NCI-H748 (cell line): ENCODE data around the gene CLIC3.

Experiments used
- DNase-seq: peaks from one replicate; lab custom pipeline; 2025; ENCODE audit not compliant: unreplicated experiment; lab: John Stamatoyannopoulos, UW

Gene CLIC3

DNA sequence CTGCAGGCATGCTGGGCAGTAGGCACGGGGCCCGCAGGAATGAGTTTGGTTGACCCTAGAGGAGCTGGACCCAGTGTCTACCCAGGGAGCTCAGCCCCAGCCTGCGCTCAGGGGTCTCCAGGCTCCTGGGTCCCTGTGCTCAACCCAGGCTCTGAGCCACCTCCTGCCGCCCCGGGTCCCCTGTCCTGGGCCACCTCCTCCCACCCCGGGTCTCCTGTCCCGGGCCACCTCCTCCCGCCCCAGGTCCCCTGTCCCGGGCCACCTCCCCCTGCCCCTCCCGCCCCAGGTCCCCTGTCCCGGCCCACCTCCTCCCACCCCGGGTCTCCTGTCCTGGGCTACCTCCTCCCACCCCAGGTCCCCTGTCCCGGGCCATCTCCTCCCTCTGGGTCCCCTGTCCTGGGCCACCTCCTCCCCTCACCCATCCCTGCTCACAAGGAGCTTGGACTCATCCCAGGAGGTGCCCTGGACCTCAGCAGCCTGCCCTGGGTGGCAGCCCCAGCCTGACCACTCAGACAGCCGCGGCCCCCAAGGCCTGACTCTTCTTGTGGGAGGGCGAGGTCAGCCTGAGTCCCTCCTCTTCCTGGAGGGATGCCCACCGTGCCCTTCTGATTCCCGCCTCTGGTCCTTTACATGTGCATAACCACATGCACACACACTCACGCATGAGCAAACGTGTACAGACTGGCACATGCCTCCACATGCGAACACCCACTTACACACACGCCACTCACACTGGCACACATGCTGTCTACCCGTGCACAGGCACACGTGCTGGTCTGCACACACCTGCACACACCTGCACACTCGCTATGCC lies 41.9 kb downstream of the CLIC3 start:
- DNase-seq = no peak

DNA sequence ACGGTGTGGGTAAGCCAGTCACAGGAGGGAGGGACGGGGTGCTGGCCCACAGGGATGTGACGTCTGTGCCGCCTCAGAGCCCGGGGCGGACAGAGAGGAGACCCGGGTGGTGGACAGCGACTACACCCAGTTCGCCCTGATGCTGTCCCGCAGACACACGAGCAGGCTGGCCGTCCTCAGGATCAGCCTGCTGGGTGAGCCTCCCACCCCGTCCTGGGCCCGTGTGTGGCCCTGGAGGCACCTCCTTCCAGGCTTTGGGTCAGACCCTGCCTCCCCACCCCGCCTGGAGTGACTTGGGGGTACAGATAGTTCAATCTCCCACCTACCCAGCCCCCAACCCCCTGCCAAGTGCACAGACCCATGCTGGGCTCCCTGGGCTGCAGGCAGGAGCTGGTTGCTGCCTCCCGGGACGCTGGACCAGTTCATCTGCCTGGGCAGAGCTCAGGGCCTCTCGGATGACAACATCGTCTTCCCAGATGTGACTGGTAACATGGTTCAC lies 42.5 kb downstream of the CLIC3 start:
- no peak for DNase-seq

DNA sequence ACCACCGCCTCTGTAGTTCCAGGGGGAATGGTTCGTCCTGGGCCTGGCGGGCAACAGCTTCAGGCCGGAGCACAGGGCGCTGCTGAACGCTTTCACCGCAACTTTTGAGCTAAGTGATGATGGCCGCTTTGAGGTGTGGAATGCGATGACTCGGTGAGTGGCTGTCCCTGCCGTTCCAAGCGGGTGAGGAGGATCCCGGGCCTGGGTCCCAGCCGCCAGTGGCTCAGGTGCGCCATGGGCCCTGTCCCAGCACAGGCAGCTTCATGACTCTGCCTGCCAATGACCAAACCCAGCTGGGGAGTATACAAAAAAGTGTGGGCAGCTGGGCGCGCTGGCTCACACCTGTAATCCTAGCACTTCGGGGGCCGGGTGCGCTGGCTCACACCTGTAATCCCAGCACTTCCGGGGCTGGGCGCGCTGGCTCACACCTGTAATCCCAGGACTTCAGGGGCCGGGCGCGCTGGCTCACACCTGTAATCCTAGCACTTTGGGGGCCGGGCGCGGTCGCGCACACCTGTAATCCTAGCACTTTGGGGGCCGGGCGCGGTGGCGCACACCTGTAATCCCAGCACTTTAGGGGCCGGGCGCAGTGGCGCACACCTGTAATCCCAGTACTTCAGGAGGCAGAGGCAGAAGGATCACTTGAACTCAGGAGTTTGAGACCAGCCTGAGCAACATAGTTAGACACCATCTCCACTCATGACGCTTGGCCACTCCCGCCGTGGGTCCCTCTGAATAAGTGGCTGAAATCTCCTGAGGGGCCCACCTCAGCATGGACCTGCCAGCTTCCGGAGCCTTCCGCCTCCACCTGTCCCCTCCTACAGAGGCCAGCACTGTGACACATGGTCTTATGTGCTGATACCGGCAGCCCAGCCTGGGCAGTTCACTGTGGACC lies 43.2 kb downstream of the CLIC3 start:
- DNase-seq = no peak

DNA sequence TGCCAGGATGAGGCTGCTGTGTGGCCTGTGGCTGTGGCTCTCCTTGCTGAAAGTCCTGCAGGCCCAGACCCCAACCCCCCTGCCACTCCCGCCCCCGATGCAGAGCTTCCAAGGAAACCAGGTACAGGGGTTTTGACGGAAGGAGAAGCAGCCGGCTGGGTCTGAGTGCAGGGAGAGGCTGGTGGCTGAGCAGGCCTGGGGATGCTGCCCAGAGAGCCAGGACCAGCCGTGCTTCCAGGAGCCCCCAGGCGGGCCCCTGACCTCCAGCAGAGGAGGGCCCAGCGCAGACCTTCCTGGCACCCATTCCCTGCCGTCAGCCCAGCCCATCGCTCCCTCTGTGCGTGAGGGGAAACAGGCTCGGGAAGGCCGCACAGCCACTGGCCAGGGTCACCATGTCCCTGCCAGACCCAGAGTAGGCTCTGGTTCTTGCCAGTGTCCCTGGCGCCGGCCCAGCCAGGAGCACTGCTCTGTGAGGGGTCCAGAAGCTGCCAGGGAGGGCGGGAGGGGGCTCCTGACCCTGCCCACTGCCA lies 44.0 kb downstream of the CLIC3 start:
- DNase-seq = no peak

DNA sequence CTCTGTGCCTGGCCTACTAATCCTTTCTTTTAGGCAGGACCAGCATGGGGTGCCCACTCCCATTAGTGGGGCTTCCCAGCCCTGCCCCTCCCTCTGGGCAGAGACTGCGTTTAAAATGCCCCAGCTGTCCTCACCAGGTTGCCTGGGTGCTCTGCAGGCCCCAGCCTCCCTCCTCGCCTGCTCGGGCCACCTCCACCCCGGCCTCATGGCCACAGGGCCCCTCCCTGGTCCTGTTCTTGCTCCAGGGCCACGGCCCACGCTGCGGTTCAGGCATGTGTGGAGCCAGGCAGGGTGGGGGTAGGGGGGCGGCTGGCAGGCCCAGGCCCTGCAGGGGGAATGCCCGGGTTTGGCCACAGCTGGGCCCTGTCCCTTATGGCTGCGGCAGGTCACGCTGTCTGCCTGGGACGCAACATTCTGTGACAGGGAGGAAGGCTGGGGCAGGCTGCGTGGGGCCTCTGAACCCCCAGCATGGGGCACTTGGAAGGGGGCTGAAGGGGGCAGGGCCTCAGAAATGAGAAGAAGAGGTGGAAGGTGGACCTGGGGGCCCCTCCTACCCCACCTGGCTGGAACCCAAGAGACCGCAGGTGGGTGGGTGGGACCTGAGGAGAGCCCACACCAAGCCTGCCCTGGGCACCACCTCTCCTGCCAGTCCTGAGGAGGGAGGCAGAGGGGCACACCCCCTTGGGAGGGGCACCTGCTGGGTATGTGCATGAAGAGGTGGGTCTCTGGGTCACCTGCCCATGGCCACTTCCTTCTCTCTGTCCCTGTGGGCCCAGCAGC lies 44.6 kb downstream of the CLIC3 start, which contains the start of gene LCN12:
Gene LCN12, plus strand, starts transcription at position 733 of the 780 bp plus-strand sequence. CDS start 55 bp downstream, outside the sequence.
- DNase-seq = no peak

DNA sequence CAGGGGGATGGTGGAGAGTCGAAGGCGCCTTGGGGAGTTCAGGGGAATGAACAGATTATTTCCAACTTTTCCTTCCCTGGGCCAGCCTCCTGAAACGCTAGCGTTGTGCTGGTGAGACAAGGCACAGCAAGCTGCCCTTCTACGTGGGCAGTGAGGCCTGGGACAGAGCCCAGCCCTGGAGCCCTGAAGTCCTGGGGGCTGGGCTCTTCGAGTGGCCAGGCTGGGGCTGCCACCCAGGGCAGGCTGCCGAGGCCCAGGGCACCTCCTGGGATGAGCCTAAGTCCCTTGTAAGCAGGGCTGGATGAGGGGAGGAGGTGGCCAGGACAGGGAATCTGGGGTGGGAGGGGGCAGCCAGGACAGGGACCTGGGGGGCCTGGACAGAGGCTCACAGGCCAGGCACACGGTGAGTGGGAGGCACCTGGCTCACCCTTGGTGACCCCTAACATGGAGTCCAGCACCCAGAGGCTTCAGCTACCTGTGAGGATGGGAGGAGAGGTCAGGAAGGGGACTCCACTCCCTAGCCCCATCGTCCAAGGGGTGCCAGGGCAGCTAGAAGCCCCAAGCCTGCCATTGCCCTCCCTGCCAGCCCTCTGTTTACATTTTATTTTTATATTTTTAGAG lies 45.6 kb downstream of the CLIC3 start:
- no peak for DNase-seq

DNA sequence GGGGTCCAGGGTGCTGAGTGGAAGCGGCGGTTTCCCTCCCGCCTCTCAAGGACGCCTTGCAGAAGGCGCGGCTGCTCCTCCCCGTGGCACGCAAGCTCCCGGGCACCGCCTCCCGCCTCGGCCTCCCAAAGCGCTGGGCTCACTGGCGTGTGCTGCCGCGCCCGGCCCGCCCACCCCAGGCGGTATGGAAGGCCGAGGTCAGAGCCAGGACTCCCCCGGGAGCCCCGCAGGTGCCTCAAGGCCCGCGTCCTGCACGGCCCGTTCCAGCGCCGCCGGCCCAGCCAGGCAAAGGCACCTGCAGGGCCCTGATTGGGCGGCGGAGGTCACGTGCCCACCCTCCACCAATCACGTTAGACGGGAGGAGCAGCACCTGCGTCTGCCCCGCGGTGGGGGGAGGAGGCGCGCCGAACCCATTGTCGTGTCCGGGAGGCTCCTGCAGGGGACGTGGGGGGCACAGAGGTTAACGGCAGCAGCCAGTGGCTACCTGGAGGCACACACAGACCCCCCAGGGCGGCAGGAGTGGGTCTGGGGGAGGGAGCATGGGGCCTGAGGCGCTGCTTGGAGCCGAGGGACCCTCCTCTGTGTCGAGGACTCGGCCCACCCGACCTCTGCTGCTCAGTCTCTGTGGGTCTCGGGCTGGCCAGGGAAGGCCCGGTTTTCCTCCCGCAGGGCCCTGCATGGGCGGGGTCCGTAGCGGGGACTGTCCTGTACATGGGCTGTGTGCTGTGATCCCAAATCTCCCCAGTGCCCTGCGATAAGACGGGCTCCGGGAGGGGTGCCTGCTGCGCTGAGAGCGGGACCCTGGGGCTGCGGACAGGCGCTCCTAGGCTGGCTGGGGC lies 46.3 kb downstream of the CLIC3 start:
- DNase-seq = peak; percentile 96

DNA sequence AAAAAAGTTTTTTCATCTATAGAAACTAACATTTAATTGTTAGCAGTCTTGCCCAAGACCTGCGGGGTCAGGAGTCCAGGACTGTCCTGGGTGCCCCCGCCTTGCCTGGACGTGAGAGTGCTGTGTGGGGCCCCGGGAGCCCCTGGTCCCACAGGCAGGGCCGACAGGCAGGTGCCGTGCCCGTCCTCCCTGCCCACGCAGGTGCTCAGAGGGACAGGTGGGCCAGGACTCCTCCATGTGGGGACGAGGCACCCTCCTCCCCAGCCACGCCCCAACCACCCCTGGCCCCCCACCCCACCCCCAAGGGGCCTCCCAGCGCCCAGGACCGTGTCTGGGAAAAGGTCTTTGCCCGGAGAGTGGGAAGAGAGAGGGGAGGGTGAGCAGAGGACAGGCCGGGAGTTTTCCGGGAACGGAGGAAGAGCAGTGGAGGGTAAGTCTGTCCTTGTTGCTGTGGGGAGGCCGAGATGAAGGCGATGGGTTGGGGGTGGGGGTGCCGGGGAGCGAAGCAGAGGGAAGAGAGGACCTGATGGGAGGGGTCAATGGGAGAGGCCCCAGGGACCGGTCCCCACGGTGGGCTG lies 47.0 kb downstream of the CLIC3 start:
- peak; percentile 67 for DNase-seq

DNA sequence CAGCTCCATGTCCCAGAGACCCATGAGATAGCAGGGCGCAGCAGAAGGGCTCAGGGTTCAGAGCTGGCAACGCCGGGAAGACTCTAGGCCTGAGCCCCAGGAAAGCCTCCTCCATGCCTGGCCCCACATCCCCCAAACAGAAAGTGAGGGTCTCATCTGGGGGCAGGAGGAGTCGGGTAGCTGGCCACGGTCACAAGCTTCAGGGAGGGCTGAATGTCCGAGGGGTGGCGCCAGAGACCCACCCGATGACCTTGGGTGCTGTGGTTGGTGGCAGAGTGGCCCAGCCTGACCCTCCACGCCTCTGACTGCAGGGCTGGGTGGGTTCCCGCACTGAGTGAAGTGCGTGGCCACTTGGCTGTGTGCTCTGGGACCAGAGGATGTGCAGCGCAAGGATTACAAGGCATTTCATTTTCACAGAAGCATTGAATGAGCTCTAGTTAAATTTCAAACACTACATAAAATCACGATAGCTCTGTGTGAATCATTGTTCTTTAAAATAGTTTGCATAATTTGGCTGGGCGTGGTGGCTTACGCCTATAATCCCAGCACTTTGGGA lies 48.3 kb downstream of the CLIC3 start:
- DNase-seq = peak; percentile 60

DNA sequence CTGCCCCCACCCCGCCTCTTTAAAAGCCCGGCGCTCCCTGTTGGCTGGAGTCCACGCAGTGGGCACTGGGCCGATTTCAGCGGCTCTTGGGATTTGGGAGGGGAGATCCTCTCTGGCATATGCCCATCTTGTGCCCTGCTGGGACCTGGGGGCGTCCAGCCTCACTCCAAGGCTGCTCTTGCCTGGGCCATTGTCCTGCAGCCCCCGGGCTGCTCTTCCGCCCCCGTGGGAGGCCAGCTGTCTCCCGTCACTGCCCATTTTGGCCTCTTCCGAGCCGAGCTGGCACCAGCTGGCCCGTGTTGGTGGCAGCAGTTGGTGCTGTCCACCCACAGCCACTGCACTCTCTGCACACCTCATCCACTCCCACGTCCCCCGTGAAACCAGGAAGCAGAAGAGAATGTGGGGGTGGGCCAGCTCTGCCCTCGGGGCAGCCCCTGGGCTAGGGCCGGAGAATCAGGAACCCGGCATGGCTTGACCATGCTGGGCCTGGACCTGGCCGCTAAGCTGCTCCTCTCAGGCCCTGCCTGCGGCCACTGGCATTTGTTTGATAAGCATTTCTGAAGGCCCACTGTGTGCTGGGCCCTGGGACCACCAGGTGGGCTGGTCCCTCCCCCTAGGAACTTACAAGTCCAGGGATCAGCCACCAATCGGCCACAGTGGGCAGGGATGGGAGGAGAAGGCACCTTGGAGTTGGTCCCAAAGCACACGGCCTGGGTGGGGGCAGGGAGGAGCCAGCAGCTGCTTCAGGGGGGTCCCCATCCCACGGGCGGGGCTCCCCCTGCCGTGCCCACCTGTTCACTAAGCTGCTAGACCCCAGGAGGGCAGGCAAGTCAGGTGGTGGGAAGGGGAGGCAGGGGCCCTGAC lies 49.1 kb downstream of the CLIC3 start:
- no peak for DNase-seq

DNA sequence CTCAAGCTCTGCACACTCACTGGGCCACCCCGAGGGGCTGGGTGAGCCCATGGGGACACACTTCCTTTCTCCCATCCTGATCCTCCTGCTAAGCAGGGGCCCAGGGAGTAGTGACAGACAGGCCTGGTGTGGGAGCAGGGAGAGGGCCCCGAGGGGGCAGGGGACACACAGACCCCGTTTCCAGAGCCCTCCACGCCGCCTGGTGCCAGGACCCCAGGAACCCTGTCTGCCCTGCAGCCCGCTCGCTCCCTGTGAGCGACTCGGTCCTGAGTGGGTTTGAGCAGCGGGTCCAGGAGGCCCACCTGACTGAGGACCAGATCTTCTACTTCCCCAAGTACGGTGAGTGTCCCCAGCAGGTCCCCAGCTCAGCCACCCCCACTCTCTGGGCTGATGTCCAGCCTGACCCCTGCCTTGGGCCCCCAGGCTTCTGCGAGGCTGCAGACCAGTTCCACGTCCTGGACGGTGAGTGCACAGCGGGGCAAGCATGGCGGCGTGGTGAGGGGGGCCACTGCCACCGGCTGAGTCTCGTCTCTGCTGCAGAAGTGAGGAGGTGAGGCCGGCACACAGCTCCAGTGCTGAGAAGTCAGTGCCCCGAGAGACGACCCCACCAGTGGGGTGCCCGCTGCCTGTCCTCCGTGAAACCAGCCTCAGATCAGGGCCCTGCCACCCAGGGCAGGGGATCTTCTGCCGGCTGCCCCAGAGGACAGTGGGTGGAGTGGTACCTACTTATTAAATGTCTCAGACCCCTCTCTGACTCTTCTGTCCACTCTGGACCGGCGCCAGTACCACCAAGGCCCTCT lies 49.9 kb downstream of the CLIC3 start:
- DNase-seq = no peak

DNA sequence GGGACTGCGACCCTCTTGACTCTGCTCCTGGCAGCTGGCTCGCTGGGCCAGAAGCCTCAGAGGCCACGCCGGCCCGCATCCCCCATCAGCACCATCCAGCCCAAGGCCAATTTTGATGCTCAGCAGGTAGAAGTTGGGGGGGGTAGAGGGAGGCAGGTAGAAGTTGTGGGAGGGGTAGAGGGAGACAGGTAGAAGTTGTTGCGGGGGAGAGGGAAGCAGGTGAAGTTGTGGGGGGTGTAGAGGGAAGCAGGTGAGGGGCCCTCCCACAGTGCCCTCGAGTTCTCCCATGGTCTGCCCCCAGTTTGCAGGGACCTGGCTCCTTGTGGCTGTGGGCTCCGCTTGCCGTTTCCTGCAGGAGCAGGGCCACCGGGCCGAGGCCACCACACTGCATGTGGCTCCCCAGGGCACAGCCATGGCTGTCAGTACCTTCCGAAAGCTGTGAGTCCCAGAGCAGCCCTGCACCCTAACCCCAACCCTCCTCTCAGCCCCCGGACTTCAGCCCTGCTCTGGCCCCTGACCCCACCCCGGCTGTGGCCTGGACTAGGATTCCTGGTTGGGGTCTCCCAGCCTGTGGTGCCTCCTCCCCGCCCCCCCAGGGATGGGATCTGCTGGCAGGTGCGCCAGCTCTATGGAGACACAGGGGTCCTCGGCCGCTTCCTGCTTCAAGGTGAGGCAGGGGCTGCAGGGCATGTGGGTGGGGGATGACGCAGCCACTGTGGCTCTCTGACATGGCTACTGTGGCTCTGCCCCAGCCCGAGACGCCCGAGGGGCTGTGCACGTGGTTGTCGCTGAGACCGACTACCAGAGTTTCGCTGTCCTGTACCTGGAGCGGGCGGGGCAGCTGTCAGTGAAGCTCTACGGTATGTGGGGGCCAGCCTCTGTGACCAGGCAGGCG lies 50.8 kb downstream of the CLIC3 start:
- no peak for DNase-seq
